ENCODE measurements around the gene WDR35. TPM values are rescaled to one million over a fixed set of nuclear protein-coding genes. Genes with fewer than 3 reads are reported as not detected.

Gene WDR35
- total and polyA plus RNA-seq, 2 of the 4 experiments (the other 2 are of a cell fraction), result 3.4 to 8.1 TPM

DNA sequence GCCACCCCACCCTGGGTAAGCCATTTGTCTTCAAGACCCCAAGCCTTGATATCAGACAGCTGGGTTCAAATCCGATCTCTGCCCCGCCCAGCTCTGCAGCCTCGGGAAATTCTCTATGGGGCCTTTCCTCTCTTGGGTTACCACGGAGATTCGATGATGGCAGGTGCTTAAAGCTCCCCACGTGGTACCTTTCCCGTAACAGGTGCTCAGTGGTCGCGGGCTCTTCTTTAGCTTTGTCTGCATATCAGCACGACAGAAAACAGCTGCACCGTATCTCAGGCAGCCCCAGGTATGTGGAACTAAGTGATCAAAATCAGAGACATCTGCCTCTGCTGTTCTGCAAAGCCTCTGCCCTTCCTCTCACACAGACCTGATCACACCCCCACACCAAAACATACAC is 125.5 kb downstream of the WDR35 start:
- dilution Hi-C loops (cut with HindIII; ENCODE audit: low sequenced_read_pairs, unreplicated experiment) (no loop called here), intact Hi-C loops (cut with micrococcal nuclease) (loop anchor here (5.0 to 10.0 kb wide), 4 partner anchors 230 to 1427 kb away; no protein-coding TSS in a partner anchor), in situ Hi-C loops (cut with MboI; ENCODE audit: low sequenced_read_pairs) (loop anchor here (5.0 to 10.0 kb wide), 2 partner anchors 497 to 1120 kb away; no protein-coding TSS in a partner anchor)
- H3K4me2 ChIP-seq (ENCODE audit: low read depth, low read length), result no peak overlapping the region
- WGBS, 2 experiments (ENCODE audit: extremely low coverage in 2 of 2, insufficient read length in 1 of 2), result 84% methylated on average over 6 of the region's 11 CpGs; no CpG with 5 or more reads in 1 of the 2 experiments
- H2AFZ ChIP-seq (replicated peaks; ENCODE audit: low read length, poor library complexity), result no peak overlapping the region
- no peak overlapping the region for H3K18ac ChIP-seq (ENCODE audit: low read depth, low read length)
- H3K4me3 ChIP-seq (ENCODE audit: insufficient read depth, low read depth, low read length), result no peak overlapping the region
- TF ChIP-seq FOS (IDR thresholded peaks at IDR 0.05; ENCODE audit: low read depth, low read length) (no peak), MAZ (IDR thresholded peaks at IDR 0.05; ENCODE audit: borderline replicate concordance, low read depth, low read length) (no peak), CHD1 (IDR thresholded peaks at IDR 0.05; ENCODE audit: low read depth, low read length) (no peak), RAD21 (IDR thresholded peaks at IDR 0.05; ENCODE audit: low read length) (no peak), POLR2A (IDR thresholded peaks at IDR 0.05; ENCODE audit: low read depth, low read length) (no peak), RCOR1 (IDR thresholded peaks at IDR 0.05; ENCODE audit: insufficient replicate concordance, low read length) (no peak), CEBPB (IDR thresholded peaks at IDR 0.05; ENCODE audit: low read depth, low read length) (no peak), BHLHE40 (IDR thresholded peaks at IDR 0.05; ENCODE audit: low read depth, low read length) (no peak), NFE2L2 (IDR thresholded peaks at IDR 0.05; ENCODE audit: low read depth, low read length) (no peak), MAFK (IDR thresholded peaks at IDR 0.05; ENCODE audit: low read depth, low read length) (no peak), SMC3 (IDR thresholded peaks at IDR 0.05; ENCODE audit: low read depth, low read length) (no peak), RFX5 (IDR thresholded peaks at IDR 0.05; ENCODE audit: low read depth, low read length) (no peak), MXI1 (IDR thresholded peaks at IDR 0.05; ENCODE audit: borderline replicate concordance, low read depth, low read length) (no peak)
- TF ChIP-seq, protein P1, sequence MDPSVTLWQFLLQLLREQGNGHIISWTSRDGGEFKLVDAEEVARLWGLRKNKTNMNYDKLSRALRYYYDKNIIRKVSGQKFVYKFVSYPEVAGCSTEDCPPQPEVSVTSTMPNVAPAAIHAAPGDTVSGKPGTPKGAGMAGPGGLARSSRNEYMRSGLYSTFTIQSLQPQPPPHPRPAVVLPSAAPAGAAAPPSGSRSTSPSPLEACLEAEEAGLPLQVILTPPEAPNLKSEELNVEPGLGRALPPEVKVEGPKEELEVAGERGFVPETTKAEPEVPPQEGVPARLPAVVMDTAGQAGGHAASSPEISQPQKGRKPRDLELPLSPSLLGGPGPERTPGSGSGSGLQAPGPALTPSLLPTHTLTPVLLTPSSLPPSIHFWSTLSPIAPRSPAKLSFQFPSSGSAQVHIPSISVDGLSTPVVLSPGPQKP (IDR thresholded peaks at IDR 0.05; ENCODE audit: borderline replicate concordance, low read depth, low read length), result no peak
- TF ChIP-seq, protein P2, sequence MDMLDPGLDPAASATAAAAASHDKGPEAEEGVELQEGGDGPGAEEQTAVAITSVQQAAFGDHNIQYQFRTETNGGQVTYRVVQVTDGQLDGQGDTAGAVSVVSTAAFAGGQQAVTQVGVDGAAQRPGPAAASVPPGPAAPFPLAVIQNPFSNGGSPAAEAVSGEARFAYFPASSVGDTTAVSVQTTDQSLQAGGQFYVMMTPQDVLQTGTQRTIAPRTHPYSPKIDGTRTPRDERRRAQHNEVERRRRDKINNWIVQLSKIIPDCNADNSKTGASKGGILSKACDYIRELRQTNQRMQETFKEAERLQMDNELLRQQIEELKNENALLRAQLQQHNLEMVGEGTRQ (IDR thresholded peaks at IDR 0.05; ENCODE audit: low read depth, low read length), result no peak
- TF ChIP-seq, protein P3, sequence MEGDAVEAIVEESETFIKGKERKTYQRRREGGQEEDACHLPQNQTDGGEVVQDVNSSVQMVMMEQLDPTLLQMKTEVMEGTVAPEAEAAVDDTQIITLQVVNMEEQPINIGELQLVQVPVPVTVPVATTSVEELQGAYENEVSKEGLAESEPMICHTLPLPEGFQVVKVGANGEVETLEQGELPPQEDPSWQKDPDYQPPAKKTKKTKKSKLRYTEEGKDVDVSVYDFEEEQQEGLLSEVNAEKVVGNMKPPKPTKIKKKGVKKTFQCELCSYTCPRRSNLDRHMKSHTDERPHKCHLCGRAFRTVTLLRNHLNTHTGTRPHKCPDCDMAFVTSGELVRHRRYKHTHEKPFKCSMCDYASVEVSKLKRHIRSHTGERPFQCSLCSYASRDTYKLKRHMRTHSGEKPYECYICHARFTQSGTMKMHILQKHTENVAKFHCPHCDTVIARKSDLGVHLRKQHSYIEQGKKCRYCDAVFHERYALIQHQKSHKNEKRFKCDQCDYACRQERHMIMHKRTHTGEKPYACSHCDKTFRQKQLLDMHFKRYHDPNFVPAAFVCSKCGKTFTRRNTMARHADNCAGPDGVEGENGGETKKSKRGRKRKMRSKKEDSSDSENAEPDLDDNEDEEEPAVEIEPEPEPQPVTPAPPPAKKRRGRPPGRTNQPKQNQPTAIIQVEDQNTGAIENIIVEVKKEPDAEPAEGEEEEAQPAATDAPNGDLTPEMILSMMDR (conservative IDR thresholded peaks at IDR 0.05; ENCODE audit: low read depth, low read length), result no peak
- peaks cover 18% of the 10 kb centered on the region for H3K4me1 ChIP-seq (ENCODE audit: control insufficient read depth, insufficient read depth, low read length)
- H3K36me3 ChIP-seq (ENCODE audit: control insufficient read depth, insufficient read depth, low read length), result no peaks in the 10 kb centered on the region
- H2BK120ac ChIP-seq (ENCODE audit: low read depth, low read length), result no peak overlapping the region
- peaks cover 11% of the 10 kb centered on the region for H3K27me3 ChIP-seq (ENCODE audit: control insufficient read depth, insufficient read depth, low read length)
- CTCF ChIA-PET, result interaction anchor here (1.4 to 1.7 kb wide), 2 partner anchors 8 to 11 kb away, joined by 4 to 7 read pairs; no protein-coding TSS in a partner anchor
- H3K56ac ChIP-seq (ENCODE audit: extremely low read depth, insufficient read depth, low read length), result no peak overlapping the region
- no peak overlapping the region for H4K8ac ChIP-seq (ENCODE audit: low read depth in 2 of 2, low read length in 2 of 2)
- no peaks in the 10 kb centered on the region for H4K20me1 ChIP-seq (ENCODE audit: insufficient read depth, low read length)
- no TSS peak for BruUV-seq (replicated peaks)
- H4K5ac ChIP-seq (ENCODE audit: low read depth, low read length), result no peak overlapping the region
- H2BK20ac ChIP-seq (ENCODE audit: low read depth, low read length), result no peak overlapping the region
- no peaks in the 10 kb centered on the region for H3K9me3 ChIP-seq (ENCODE audit: control insufficient read depth, insufficient read depth, low read length)
- H3K79me1 ChIP-seq (ENCODE audit: low read depth in 1 of 2, low read length in 2 of 2), result no peaks in the 10 kb centered on the region
- H2BK15ac ChIP-seq (ENCODE audit: low read depth, low read length), result no peak overlapping the region
- H2BK5ac ChIP-seq (ENCODE audit: low read depth, low read length, poor library complexity, severe bottlenecking), result no peak overlapping the region
- H2AK9ac ChIP-seq (replicated peaks; ENCODE audit: low read depth, low read length, poor library complexity), result no peak overlapping the region
- no peak overlapping the region for H3K14ac ChIP-seq (replicated peaks; ENCODE audit: low read depth, low read length)
- no peak overlapping the region for H3K23ac ChIP-seq (ENCODE audit: low read depth, low read length)
- POLR2A ChIA-PET (ENCODE audit: unreplicated experiment), result no interaction called here
- H3K9ac ChIP-seq (ENCODE audit: low read depth, low read length), result no peak overlapping the region
- no peak overlapping the region for H2AK5ac ChIP-seq (ENCODE audit: low read depth, low read length)
- no peak overlapping the region for H4K91ac ChIP-seq (ENCODE audit: insufficient read depth, low read depth, low read length)
- DNase-seq, result no peak
- no peak for ATAC-seq (ENCODE audit: low read depth)
- H3K4ac ChIP-seq (ENCODE audit: low read depth, low read length), result no peak overlapping the region
- H3K9me1 ChIP-seq (ENCODE audit: insufficient read depth, low read length), result peaks cover 10% of the 10 kb centered on the region
- H3K27ac ChIP-seq (ENCODE audit: insufficient read depth, low read length), result no peak overlapping the region
